HepG2 (cell line): ENCODE results near the gene RSPH9. TPM values are rescaled to one million over a fixed set of nuclear protein-coding genes. Genes with fewer than 3 reads are reported as not detected.
A peak's percentile ranks its signal among the peaks of the same experiment; 100 is the strongest.

Experiments used
- ATAD3A ChIP-seq: sonication (generic); formaldehyde crosslinking; IDR thresholded peaks from 2 replicates; pipeline ENCODE4 v1.4.0; 2020; ENCODE audit warnings: missing genetic modification reagents
- FOSL2 ChIP-seq: sonication (generic); formaldehyde crosslinking; IDR thresholded peaks from 2 replicates; pipeline ENCODE4 v1.4.0; 2020; ENCODE audit warnings: missing genetic modification reagents
- FOXA1 ChIP-seq, 2 experiments: fragments of 450-650 bp in 1 of 2; sonication (generic) in 1 of 2; formaldehyde crosslinking in 1 of 2; IDR thresholded peaks; 2 replicates each; pipeline versions ENCODE4 v1.4.0 to v1.6.1; 2016 to 2020; ENCODE audit warnings: missing genetic modification reagents in 1 of 2
- FOXA3 ChIP-seq: IDR thresholded peaks from 2 replicates; pipeline ENCODE4 v1.6.1; 2016; ENCODE audit warnings: missing genetic modification reagents, missing compliant biosample characterization
- GABPA ChIP-seq, 2 experiments: IDR thresholded peaks; 2 replicates each; pipeline ENCODE4 v1.6.1; 2011 to 2016; ENCODE audit warnings: low read depth in 2 of 2, low read length in 1 of 2, missing biosample characterization in 1 of 2, missing genetic modification characterization in 1 of 2
- HDAC2 ChIP-seq: sonication (generic); formaldehyde crosslinking; IDR thresholded peaks from 2 replicates; pipeline ENCODE4 v1.4.0; 2020; ENCODE audit warnings: missing genetic modification reagents
- KAT2B ChIP-seq: fragments of 150-350 bp; IDR thresholded peaks from 2 replicates; pipeline ENCODE4 v1.6.1; 2014; ENCODE audit warnings: low read depth, low read length, borderline replicate concordance
- NCOR1 ChIP-seq: fragments of 200-600 bp; sonication (generic); IDR thresholded peaks from 2 replicates; pipeline ENCODE4 v1.7.0; 2017; ENCODE audit warnings: antibody characterized with exemption, low read length, borderline replicate concordance
- NFATC3 ChIP-seq: sonication (generic); formaldehyde crosslinking; IDR thresholded peaks from 2 replicates; pipeline ENCODE4 v1.5.1; 2020; ENCODE audit warnings: mild to moderate bottlenecking, missing genetic modification reagents
- NFE2L1 ChIP-seq: sonication (generic); formaldehyde crosslinking; IDR thresholded peaks from 2 replicates; pipeline ENCODE4 v1.4.0; 2020; ENCODE audit warnings: missing genetic modification reagents, mild to moderate bottlenecking, borderline replicate concordance
- NR2F1 ChIP-seq, 2 experiments: fragments of 450-650 bp in 1 of 2; formaldehyde crosslinking in 1 of 2; IDR thresholded peaks; 2 replicates each; pipeline versions ENCODE4 v1.5.0 to v1.6.1; 2016 to 2020; ENCODE audit warnings: mild to moderate bottlenecking in 1 of 2, missing compliant biosample characterization in 1 of 2, missing genetic modification reagents in 1 of 2, moderate library complexity in 1 of 2
- RARA ChIP-seq: IDR thresholded peaks from 2 replicates; pipeline ENCODE4 v1.6.1; 2016; ENCODE audit warnings: missing genetic modification reagents, missing compliant biosample characterization
- TBL1XR1 ChIP-seq: fragments of 150-350 bp; IDR thresholded peaks from 2 replicates; pipeline ENCODE4 v1.6.1; 2014; ENCODE audit warnings: borderline replicate concordance, low read length; ENCODE audit not compliant: partially characterized antibody
- ZKSCAN5 ChIP-seq: sonication (generic); formaldehyde crosslinking; IDR thresholded peaks from 2 replicates; pipeline ENCODE4 v1.5.1; 2020; ENCODE audit warnings: mild to moderate bottlenecking, missing genetic modification reagents
- ZNF292 ChIP-seq: sonication (generic); formaldehyde crosslinking; IDR thresholded peaks from 2 replicates; pipeline ENCODE4 v1.8.1; 2022; ENCODE audit warnings: mild to moderate bottlenecking, low read depth, missing genetic modification reagents, borderline replicate concordance
- ZNF678 ChIP-seq: sonication (generic); formaldehyde crosslinking; IDR thresholded peaks from 2 replicates; pipeline ENCODE4 v1.4.0; 2020; ENCODE audit warnings: mild to moderate bottlenecking, missing genetic modification reagents
- ZNF724P ChIP-seq: sonication (generic); formaldehyde crosslinking; IDR thresholded peaks from 2 replicates; pipeline ENCODE4 v1.8.0; 2022; ENCODE audit warnings: missing genetic modification reagents, borderline replicate concordance
- polyA plus RNA-seq, 8 experiments: library from polyadenylated mRNA; depleted of rRNA in 3 of 8; stranded (reverse) in 7 of 8; unstranded in 1 of 8; fragments of >200 nt; fragmentation: Illumina TruSeq in 4 of 8; extraction: Trizol in 4 of 8; gene quantifications; 2 replicates each; pipeline versions ENCODE4 v1.2.1 to v1.2.3, GENCODE V29; 2011 to 2016; ENCODE audit warnings: low read depth in 4 of 8, missing spikeins in 1 of 8, mixed read lengths in 1 of 8; ENCODE audit not compliant: insufficient read depth in 1 of 8
- total RNA-seq, 5 experiments: library from RNA; depleted of rRNA; stranded (reverse); fragments of >200 nt; fragmentation: Illumina TruSeq; extraction: Trizol; gene quantifications; 2 replicates each; pipeline ENCODE4 v1.2.3, GENCODE V29; 2016; ENCODE audit warnings: low read depth in 1 of 5
- TF ChIP-seq, protein P1 (sequence below): sonication (generic); formaldehyde crosslinking; conservative IDR thresholded peaks from 2 replicates; pipeline ENCODE4 v1.5.0; 2020; ENCODE audit warnings: missing genetic modification reagents
- TF ChIP-seq, protein P2 (sequence below): IDR thresholded peaks from 2 replicates; pipeline ENCODE4 v1.6.1; 2016; ENCODE audit warnings: mild to moderate bottlenecking, missing biosample characterization, missing genetic modification reagents
- TF ChIP-seq, protein P3 (sequence below): sonication (generic); formaldehyde crosslinking; IDR thresholded peaks from 2 replicates; pipeline ENCODE4 v1.8.0; 2022; ENCODE audit warnings: missing genetic modification reagents, mild to moderate bottlenecking, moderate library complexity, borderline replicate concordance
- TF ChIP-seq, protein P4 (sequence below): sonication (generic); formaldehyde crosslinking; IDR thresholded peaks from 2 replicates; pipeline ENCODE4 v1.9.0; 2021; ENCODE audit warnings: missing genetic modification reagents, mild to moderate bottlenecking, borderline replicate concordance
- TF ChIP-seq, protein P5 (sequence below): IDR thresholded peaks from 2 replicates; pipeline ENCODE4 v1.6.1; 2016

Gene RSPH9
- total and polyA plus RNA-seq, 2 of the 13 experiments (the other 11 are each of a cell fraction or from before 2014, with no cell fraction given), result 0.04 TPM; not detected in 1

DNA sequence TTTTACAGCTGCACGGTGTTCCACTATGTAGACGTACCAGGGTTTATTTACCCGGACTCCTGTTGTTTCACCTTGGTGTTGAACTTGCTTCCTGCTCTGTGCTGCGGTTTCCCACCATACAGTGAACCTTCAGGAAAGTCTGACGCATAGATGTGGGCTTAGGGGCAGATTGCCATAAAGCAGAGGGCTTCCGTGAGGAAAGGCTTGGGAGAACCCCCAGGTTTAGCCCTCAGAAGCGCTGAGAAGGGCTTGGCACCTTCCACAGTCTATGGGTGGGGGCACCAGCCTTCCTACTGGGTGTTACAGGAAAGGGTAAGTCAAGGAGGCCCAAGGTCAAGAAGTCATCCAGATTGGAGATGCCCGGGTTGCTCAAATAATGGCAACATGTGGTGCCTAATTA, 62.0 kb downstream of the RSPH9 start (continued):
- 0 out of 4 replicates have a peak, but pooled peaks of 1 of the 2 experiments have one; percentile 25 for TF ChIP-seq NR2F1 (CRISPR knock-in tag; IDR thresholded peaks at IDR 0.05)
- peak; percentile 56 for TF ChIP-seq FOSL2 (CRISPR knock-in tag)
- no peak for TF ChIP-seq FOXA1 (IDR thresholded peaks at IDR 0.05)
- peak; percentile 36; the same call in 1 of the 2 replicates for TF ChIP-seq FOXA1 (CRISPR knock-in tag; IDR thresholded peaks at IDR 0.05)
- TF ChIP-seq, protein P1, sequence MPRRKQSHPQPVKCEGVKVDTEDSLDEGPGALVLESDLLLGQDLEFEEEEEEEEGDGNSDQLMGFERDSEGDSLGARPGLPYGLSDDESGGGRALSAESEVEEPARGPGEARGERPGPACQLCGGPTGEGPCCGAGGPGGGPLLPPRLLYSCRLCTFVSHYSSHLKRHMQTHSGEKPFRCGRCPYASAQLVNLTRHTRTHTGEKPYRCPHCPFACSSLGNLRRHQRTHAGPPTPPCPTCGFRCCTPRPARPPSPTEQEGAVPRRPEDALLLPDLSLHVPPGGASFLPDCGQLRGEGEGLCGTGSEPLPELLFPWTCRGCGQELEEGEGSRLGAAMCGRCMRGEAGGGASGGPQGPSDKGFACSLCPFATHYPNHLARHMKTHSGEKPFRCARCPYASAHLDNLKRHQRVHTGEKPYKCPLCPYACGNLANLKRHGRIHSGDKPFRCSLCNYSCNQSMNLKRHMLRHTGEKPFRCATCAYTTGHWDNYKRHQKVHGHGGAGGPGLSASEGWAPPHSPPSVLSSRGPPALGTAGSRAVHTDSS, result no peak
- no peak for TF ChIP-seq KAT2B
- TF ChIP-seq, protein P2, sequence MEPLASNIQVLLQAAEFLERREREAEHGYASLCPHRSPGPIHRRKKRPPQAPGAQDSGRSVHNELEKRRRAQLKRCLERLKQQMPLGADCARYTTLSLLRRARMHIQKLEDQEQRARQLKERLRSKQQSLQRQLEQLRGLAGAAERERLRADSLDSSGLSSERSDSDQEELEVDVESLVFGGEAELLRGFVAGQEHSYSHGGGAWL (CRISPR knock-in tag), result no peak
- no peak for TF ChIP-seq NFE2L1
- TF ChIP-seq GABPA (IDR thresholded peaks at IDR 0.05; ENCODE audit: low read depth, low read length), result no peak
- peak; percentile 21; the same call in 1 of the 2 replicates for TF ChIP-seq GABPA (CRISPR knock-in tag; IDR thresholded peaks at IDR 0.05; ENCODE audit: low read depth)
- TF ChIP-seq, protein P3, sequence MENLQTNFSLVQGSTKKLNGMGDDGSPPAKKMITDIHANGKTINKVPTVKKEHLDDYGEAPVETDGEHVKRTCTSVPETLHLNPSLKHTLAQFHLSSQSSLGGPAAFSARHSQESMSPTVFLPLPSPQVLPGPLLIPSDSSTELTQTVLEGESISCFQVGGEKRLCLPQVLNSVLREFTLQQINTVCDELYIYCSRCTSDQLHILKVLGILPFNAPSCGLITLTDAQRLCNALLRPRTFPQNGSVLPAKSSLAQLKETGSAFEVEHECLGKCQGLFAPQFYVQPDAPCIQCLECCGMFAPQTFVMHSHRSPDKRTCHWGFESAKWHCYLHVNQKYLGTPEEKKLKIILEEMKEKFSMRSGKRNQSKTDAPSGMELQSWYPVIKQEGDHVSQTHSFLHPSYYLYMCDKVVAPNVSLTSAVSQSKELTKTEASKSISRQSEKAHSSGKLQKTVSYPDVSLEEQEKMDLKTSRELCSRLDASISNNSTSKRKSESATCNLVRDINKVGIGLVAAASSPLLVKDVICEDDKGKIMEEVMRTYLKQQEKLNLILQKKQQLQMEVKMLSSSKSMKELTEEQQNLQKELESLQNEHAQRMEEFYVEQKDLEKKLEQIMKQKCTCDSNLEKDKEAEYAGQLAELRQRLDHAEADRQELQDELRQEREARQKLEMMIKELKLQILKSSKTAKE (CRISPR knock-in tag), result peak; percentile 71; the same call in 1 of the 2 replicates
- peak; percentile 59 for TF ChIP-seq FOXA3 (CRISPR knock-in tag)
- TF ChIP-seq NCOR1, result peak; percentile 64; the same call in 1 of the 2 replicates
- 0 out of 2 replicates have a peak, but pooled peaks have one; percentile 19 for TF ChIP-seq HDAC2
- TF ChIP-seq ZNF678 (CRISPR knock-in tag), result no peak
- 0 out of 2 replicates have a peak, but pooled peaks have one; percentile 3 for TF ChIP-seq ZNF724P (CRISPR knock-in tag)
- TF ChIP-seq ATAD3A (CRISPR knock-in tag), result no peak
- TF ChIP-seq, protein P4, sequence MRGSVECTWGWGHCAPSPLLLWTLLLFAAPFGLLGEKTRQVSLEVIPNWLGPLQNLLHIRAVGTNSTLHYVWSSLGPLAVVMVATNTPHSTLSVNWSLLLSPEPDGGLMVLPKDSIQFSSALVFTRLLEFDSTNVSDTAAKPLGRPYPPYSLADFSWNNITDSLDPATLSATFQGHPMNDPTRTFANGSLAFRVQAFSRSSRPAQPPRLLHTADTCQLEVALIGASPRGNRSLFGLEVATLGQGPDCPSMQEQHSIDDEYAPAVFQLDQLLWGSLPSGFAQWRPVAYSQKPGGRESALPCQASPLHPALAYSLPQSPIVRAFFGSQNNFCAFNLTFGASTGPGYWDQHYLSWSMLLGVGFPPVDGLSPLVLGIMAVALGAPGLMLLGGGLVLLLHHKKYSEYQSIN (CRISPR knock-in tag), result no peak
- TF ChIP-seq, protein P5, sequence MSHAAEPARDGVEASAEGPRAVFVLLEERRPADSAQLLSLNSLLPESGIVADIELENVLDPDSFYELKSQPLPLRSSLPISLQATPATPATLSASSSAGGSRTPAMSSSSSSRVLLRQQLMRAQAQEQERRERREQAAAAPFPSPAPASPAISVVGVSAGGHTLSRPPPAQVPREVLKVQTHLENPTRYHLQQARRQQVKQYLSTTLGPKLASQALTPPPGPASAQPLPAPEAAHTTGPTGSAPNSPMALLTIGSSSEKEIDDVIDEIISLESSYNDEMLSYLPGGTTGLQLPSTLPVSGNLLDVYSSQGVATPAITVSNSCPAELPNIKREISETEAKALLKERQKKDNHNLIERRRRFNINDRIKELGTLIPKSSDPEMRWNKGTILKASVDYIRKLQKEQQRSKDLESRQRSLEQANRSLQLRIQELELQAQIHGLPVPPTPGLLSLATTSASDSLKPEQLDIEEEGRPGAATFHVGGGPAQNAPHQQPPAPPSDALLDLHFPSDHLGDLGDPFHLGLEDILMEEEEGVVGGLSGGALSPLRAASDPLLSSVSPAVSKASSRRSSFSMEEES (CRISPR knock-in tag), result no peak
- TF ChIP-seq NFATC3 (CRISPR knock-in tag), result no peak
- no peak for TF ChIP-seq ZNF292
- peak; percentile 95 for TF ChIP-seq RARA (CRISPR knock-in tag)
- TF ChIP-seq ZKSCAN5 (CRISPR knock-in tag), result no peak
- peak; percentile 99 for TF ChIP-seq TBL1XR1
